Neuronal stem cell (in vitro differentiated cells): ENCODE data around the gene CTDSP2.
"Not testable (repeated sequence)": the region's sequence is repeated elsewhere in the genome, so short reads cannot be mapped to it uniquely, and the experiment has no call there.

Experiments
- DNase-seq: peaks from one replicate; pipeline ENCODE4 v3.0.0-alpha.2; 2013; ENCODE audit warnings: low spot score
- H2AFZ ChIP-seq: one replicate; pipeline ENCODE4 v1.6.1; 2013; ENCODE audit warnings: mild to moderate bottlenecking, low read length, inconsistent platforms
- H2AK5ac ChIP-seq: 2 replicates; pipeline ENCODE4 v1.6.1; 2013; ENCODE audit warnings: low read depth, mild to moderate bottlenecking, inconsistent platforms, low read length, moderate library complexity, mixed read lengths
- H2BK120ac ChIP-seq: 2 replicates; pipeline ENCODE4 v1.6.1; 2013; ENCODE audit warnings: low read depth, mild to moderate bottlenecking, inconsistent platforms, low read length, moderate library complexity, mixed read lengths
- H2BK12ac ChIP-seq: one replicate; pipeline ENCODE4 v1.6.1; 2013; ENCODE audit warnings: low read length, inconsistent platforms
- H2BK15ac ChIP-seq: 2 replicates; pipeline ENCODE4 v1.6.1; 2013; ENCODE audit warnings: mild to moderate bottlenecking, low read length, inconsistent platforms, mixed read lengths
- H2BK5ac ChIP-seq: one replicate; pipeline ENCODE4 v1.6.1; 2013; ENCODE audit warnings: inconsistent platforms, mild to moderate bottlenecking, low read length, moderate library complexity
- H3K14ac ChIP-seq: one replicate; pipeline ENCODE4 v1.6.1; 2013; ENCODE audit warnings: low read length, inconsistent platforms
- H3K18ac ChIP-seq: 2 replicates; pipeline ENCODE4 v1.6.1; 2013; ENCODE audit warnings: low read length, inconsistent platforms
- H3K23ac ChIP-seq: 2 replicates; pipeline ENCODE4 v1.6.1; 2013; ENCODE audit warnings: low read depth, mild to moderate bottlenecking, mixed read lengths, low read length, inconsistent platforms; ENCODE audit not compliant: poor library complexity
- H3K27ac ChIP-seq: replicated peaks from 3 replicates; pipeline ENCODE4 v1.5.1; 2013; ENCODE audit warnings: low read length, inconsistent platforms
- H3K27me3 ChIP-seq, 3 experiments: 2 replicates each; pipeline ENCODE4 v1.6.1; 2013; ENCODE audit warnings: low read length in 3 of 3, mild to moderate bottlenecking in 2 of 3, inconsistent platforms in 1 of 3, low read depth in 1 of 3, mixed read lengths in 1 of 3, moderate library complexity in 1 of 3; ENCODE audit not compliant: control insufficient read depth in 3 of 3, insufficient read depth in 3 of 3
- H3K36me3 ChIP-seq, 2 donors: replicated peaks in 1 of 2; 2 replicates each; pipeline ENCODE4 v1.6.1; 2013; ENCODE audit warnings: low read length in 2 of 2; ENCODE audit not compliant: control insufficient read depth in 2 of 2, insufficient read depth in 2 of 2
- H3K4ac ChIP-seq: 2 replicates; pipeline ENCODE4 v1.6.1; 2013; ENCODE audit warnings: inconsistent platforms, mild to moderate bottlenecking, low read length, moderate library complexity
- H3K4me1 ChIP-seq, 2 donors: 1 replicate in 1 of 2; 2 replicates in 1 of 2; pipeline ENCODE4 v1.6.1; 2013; ENCODE audit warnings: low read length in 2 of 2, low read depth in 1 of 2; ENCODE audit not compliant: control insufficient read depth in 2 of 2, insufficient read depth in 1 of 2
- H3K4me2 ChIP-seq: one replicate; pipeline ENCODE4 v1.6.1; 2013; ENCODE audit warnings: mild to moderate bottlenecking, low read length, inconsistent platforms; ENCODE audit not compliant: insufficient read depth, poor library complexity, severe bottlenecking
- H3K4me3 ChIP-seq, 2 donors: 2 replicates each; pipeline ENCODE4 v1.5.1; 2013; ENCODE audit warnings: low read length in 2 of 2, mild to moderate bottlenecking in 2 of 2, inconsistent platforms in 1 of 2, moderate library complexity in 1 of 2
- H3K79me1 ChIP-seq: one replicate; pipeline ENCODE4 v1.6.1; 2013; ENCODE audit warnings: low read depth, mild to moderate bottlenecking, inconsistent platforms, low read length, moderate library complexity
- H3K9ac ChIP-seq: one replicate; pipeline ENCODE4 v1.6.1; 2013; ENCODE audit warnings: mild to moderate bottlenecking, low read depth, low read length, inconsistent platforms; ENCODE audit not compliant: poor library complexity
- H3K9me3 ChIP-seq, 2 donors: replicated peaks in 1 of 2; 2 replicates each; pipeline versions ENCODE3 to v1.6.1; 2013; ENCODE audit warnings: low read length in 2 of 2, mild to moderate bottlenecking in 2 of 2, inconsistent platforms in 1 of 2, low read depth in 1 of 2, mixed read lengths in 1 of 2, moderate library complexity in 1 of 2; ENCODE audit not compliant: control insufficient read depth in 2 of 2, insufficient read depth in 1 of 2
- H4K8ac ChIP-seq: one replicate; pipeline ENCODE4 v1.6.1; 2013; ENCODE audit warnings: low read depth, mild to moderate bottlenecking, inconsistent platforms, low read length, moderate library complexity
- H4K91ac ChIP-seq: one replicate; pipeline ENCODE4 v1.6.1; 2013; ENCODE audit warnings: low read length, low read depth, mild to moderate bottlenecking, inconsistent platforms; ENCODE audit not compliant: poor library complexity
- WGBS, 2 donors: extraction: QIAGEN DNeasy Blood & Tissue Kit; methylation state at CpG; one replicate each; pipeline ENCODE4 v1.1.7; 2013; ENCODE audit warnings: missing lambda C conversion rate in 2 of 2, mixed read lengths in 1 of 2; ENCODE audit not compliant: insufficient read length in 2 of 2, insufficient replicate concordance in 1 of 2; ENCODE audit errors: extremely low coverage in 2 of 2; 5-methylcytosine and 5-hydroxymethylcytosine counted together

Gene CTDSP2

GRCh38 chr12:57859121-57859520 lies 12.6 kb upstream of the CTDSP2 start:
- Histone ChIP-seq H2AFZ (no peak overlapping the region), H3K4ac (no peak overlapping the region), H2BK5ac (no peak overlapping the region), H3K9ac (no peak overlapping the region), H3K27me3 (peaks cover 0 to 13% (median 0%) of the 10 kb centered on the region in 3 experiments), H3K9me3 (peaks cover 0 to 8% of the 10 kb centered on the region in 2 donors), H2AK5ac (no peak overlapping the region), H4K91ac (no peak overlapping the region), H3K4me1 (peaks cover under 1 to 2% of the 10 kb centered on the region in 2 donors), H2BK12ac (no peak overlapping the region), H4K8ac (no peak overlapping the region), H3K27ac (no peak overlapping the region), H3K4me2 (no peak overlapping the region), H2BK120ac (no peak overlapping the region), H3K4me3 (no peak overlapping the region), H3K18ac (no peak overlapping the region), H3K79me1 (no peaks in the 10 kb centered on the region), H3K23ac (no peak overlapping the region), H2BK15ac (no peak overlapping the region), H3K36me3 (no peaks in the 10 kb centered on the region), H3K14ac (no peak overlapping the region)
- no peak for DNase-seq
- no CpG with 5 or more reads among the region's 5 CpGs for WGBS, 2 donors

DNA sequence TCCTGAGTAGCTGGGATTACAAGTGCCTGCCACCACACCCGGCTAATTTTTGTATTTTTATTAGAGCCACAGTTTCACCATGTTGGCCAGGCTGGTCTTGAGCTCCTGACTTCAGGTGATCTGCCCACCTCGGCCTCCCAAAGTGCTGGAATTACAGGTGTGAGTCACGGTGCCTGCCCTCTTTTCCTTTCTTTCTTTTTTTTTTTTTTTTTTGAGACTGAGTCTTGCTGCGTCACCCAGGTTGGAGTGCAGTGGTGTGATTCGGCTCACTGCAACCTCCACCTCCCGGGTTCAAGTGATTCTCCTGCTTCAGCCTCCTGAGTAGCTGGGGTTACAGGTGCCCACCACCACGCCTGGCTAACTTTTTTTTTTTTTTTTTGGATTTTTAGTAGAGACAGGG lies 11.6 kb upstream of the CTDSP2 start:
- peaks cover 0 to 13% (median 0%) of the 10 kb centered on the region in 3 experiments for H3K27me3 ChIP-seq
- not testable (repeated sequence) for H3K4me1 ChIP-seq, H3K4me3 ChIP-seq, H3K36me3 ChIP-seq, H3K9me3 ChIP-seq, H3K14ac ChIP-seq, H2AK5ac ChIP-seq, H2BK5ac ChIP-seq, H3K27ac ChIP-seq, H3K18ac ChIP-seq, DNase-seq, H4K8ac ChIP-seq, H2AFZ ChIP-seq, H3K4ac ChIP-seq, H2BK12ac ChIP-seq, H2BK15ac ChIP-seq, H3K23ac ChIP-seq, H3K79me1 ChIP-seq, H4K91ac ChIP-seq, H3K4me2 ChIP-seq, H3K9ac ChIP-seq, H2BK120ac ChIP-seq
- no CpG with 5 or more reads among the region's 7 CpGs for WGBS, 2 donors

GRCh38 chr12:57854965-57855364 lies 8.4 kb upstream of the CTDSP2 start:
- no peak overlapping the region for H3K14ac ChIP-seq
- peaks cover 0 to 9% (median 0%) of the 10 kb centered on the region in 3 experiments for H3K27me3 ChIP-seq
- H3K18ac ChIP-seq: no peak overlapping the region
- no peak overlapping the region for H3K23ac ChIP-seq
- no peak overlapping the region for H4K91ac ChIP-seq
- H3K4me3 ChIP-seq: no peak overlapping the region
- no CpG with 5 or more reads among the region's 6 CpGs for WGBS, 2 donors
- H2AK5ac ChIP-seq: no peak overlapping the region
- no peak overlapping the region for H3K4ac ChIP-seq
- H2BK5ac ChIP-seq: no peak overlapping the region
- no peak overlapping the region for H2BK15ac ChIP-seq
- H3K9ac ChIP-seq: no peak overlapping the region
- no peaks in the 10 kb centered on the region for H3K36me3 ChIP-seq
- no peak overlapping the region for H3K4me2 ChIP-seq
- peaks cover 14 to 22% of the 10 kb centered on the region in 2 donors for H3K4me1 ChIP-seq
- peaks cover 0 to 4% of the 10 kb centered on the region in 2 donors for H3K9me3 ChIP-seq
- no peak overlapping the region for H2AFZ ChIP-seq
- no peak for DNase-seq
- H3K27ac ChIP-seq: no peak overlapping the region
- no peak overlapping the region for H2BK120ac ChIP-seq
- no peaks in the 10 kb centered on the region for H3K79me1 ChIP-seq
- no peak overlapping the region for H4K8ac ChIP-seq
- H2BK12ac ChIP-seq: no peak overlapping the region

DNA sequence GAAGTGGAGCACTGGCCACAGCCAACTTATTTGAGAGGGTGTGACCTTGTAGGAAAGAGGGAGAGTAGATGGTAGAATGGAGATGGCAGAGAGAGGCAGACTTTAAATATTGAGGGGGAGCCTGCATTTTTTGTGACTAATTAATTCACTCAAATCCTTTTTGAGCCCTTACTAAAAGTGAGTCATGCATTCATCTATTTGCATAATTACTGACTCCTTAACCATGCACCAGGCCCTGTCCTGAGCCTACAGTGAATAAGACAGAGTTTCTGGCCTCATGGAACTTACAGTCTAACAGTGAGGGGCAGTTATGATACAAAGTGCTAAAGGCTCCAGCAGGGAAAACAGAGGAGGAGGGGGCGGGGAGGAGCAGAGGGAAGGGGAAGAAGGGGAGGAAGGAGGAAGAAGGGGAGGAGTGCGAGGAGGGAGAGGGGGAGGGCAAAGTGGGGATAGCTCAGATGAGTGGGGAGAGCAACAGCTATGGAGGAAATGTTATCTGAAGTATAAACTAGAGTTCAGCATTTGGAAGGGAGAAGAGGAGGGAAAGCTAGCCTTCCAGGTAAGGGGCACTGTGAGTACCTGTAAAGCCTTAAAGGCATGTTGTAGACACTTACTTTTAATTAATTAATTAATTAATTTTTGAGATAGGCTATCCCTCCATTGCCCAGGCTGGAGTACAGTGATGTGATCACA lies 7.5 kb upstream of the CTDSP2 start:
- Histone ChIP-seq H3K14ac (no peak overlapping the region), H3K4me3 (no peak overlapping the region), H3K27ac (no peak overlapping the region), H2AFZ (no peak overlapping the region), H3K27me3 (no peaks in the 10 kb centered on the region), H3K4me2 (no peak overlapping the region), H2BK120ac (no peak overlapping the region), H3K4ac (no peak overlapping the region), H2AK5ac (no peak overlapping the region), H3K9me3 (peaks cover 0 to 4% of the 10 kb centered on the region in 2 donors), H3K79me1 (no peaks in the 10 kb centered on the region), H3K23ac (no peak overlapping the region), H2BK15ac (no peak overlapping the region), H2BK12ac (no peak overlapping the region), H2BK5ac (no peak overlapping the region), H3K36me3 (no peaks in the 10 kb centered on the region), H3K9ac (no peak overlapping the region), H3K18ac (no peak overlapping the region), H3K4me1 (peaks cover 14 to 22% of the 10 kb centered on the region in 2 donors), H4K8ac (no peak overlapping the region), H4K91ac (no peak overlapping the region)
- no CpG with 5 or more reads among the region's 2 CpGs for WGBS, 2 donors
- DNase-seq: no peak
